Psoas muscle (tissue), 8 donors: ENCODE results near the gene WEE2. TPM values are rescaled to one million over a fixed set of nuclear protein-coding genes. Genes with fewer than 3 reads are reported as not detected.

ENCODE experiments used
- ATAC-seq, 4 donors: fragments of 200-7000 bp; cut with Tn5 transposase; one replicate each; pipeline ENCODE4 v1.9.1; 2020; ENCODE audit warnings: moderate library complexity in 3 of 4, mild to moderate bottlenecking in 2 of 4
- DNase-seq, 2 donors: peaks; one replicate each; pipeline ENCODE4 v3.0.0-alpha.2; 2020
- H3K27ac ChIP-seq: fragments of 200-600 bp; one replicate; pipeline ENCODE4 v1.8.0; 2022
- H3K27me3 ChIP-seq, 3 donors: fragments of 200-600 bp in 1 of 3; one replicate each; pipeline versions ENCODE4 v1.6.1 to v1.8.0; 2013 to 2022; ENCODE audit warnings: low read length in 2 of 3, mild to moderate bottlenecking in 2 of 3, moderate library complexity in 1 of 3; ENCODE audit not compliant: insufficient read depth in 3 of 3
- H3K36me3 ChIP-seq, 2 donors: fragments of 200-600 bp in 1 of 2; one replicate each; pipeline versions ENCODE4 v1.6.1 to v1.8.0; 2013 to 2022; ENCODE audit warnings: low read depth in 1 of 2, mild to moderate bottlenecking in 1 of 2, moderate library complexity in 1 of 2; ENCODE audit not compliant: insufficient read depth in 1 of 2
- H3K4me1 ChIP-seq: fragments of 200-600 bp; one replicate; pipeline ENCODE4 v1.8.0; 2022
- H3K4me3 ChIP-seq: fragments of 200-600 bp; one replicate; pipeline ENCODE4 v1.8.0; 2022; ENCODE audit warnings: mild to moderate bottlenecking
- H3K9me3 ChIP-seq: fragments of 200-600 bp; one replicate; pipeline ENCODE4 v1.8.0; 2022
- WGBS, 3 donors: extraction: QIAGEN DNeasy Blood & Tissue Kit; methylation state at CpG; one replicate each; pipeline versions ENCODE4 v1.1.6 to v1.1.7; 2013; 5-methylcytosine and 5-hydroxymethylcytosine counted together
- intact Hi-C, 2 donors: fragments of 100-400 bp; cut with DNase I; formaldehyde crosslinking; loops; one replicate each; pipeline versions ENCODE4 v1.11.0 to v1.14.2; 2022
- polyA plus RNA-seq, 3 donors: library from polyadenylated mRNA; stranded (reverse); fragments of 200-250 nt; gene quantifications; one replicate each; pipeline ENCODE4 v1.2.3, GENCODE V29; 2013
- total RNA-seq, 4 donors: library from RNA; stranded (reverse); fragmentation: NEBNext Ultra II Directional in 2 of 4; extraction: Animal tissue kit (Norgen Biotek cat#: 25700) in 2 of 4; gene quantifications; one replicate each; pipeline versions ENCODE4 v1.2.1 to v1.2.4, GENCODE V29; 2021 to 2023
- TF ChIP-seq, protein P1 (sequence below): fragments of 200-600 bp; IDR thresholded peaks from one replicate; pipeline ENCODE4 v1.8.0; 2022; ENCODE audit warnings: antibody characterized with exemption
- donor health status: healthy with polysubstance abuse.
- donor health status: DM: no; HTN: no; CAD: no; lungs with moderate emphysema.
- donor health status: Bipolar disorder and iron deficiency.
- donor health status: healthy.
- donor health status: DM: yes; HTN: yes; CAD: no.
- donor health status: DM: no; HTN: no; CAD: no.
- donor health status: DM: no; HTN: no; CAD: no.
- donor health status: DM: yes; HTN: yes; CAD: no.

Gene WEE2
- total and polyA plus RNA-seq, 7 donors, result not detected

DNA sequence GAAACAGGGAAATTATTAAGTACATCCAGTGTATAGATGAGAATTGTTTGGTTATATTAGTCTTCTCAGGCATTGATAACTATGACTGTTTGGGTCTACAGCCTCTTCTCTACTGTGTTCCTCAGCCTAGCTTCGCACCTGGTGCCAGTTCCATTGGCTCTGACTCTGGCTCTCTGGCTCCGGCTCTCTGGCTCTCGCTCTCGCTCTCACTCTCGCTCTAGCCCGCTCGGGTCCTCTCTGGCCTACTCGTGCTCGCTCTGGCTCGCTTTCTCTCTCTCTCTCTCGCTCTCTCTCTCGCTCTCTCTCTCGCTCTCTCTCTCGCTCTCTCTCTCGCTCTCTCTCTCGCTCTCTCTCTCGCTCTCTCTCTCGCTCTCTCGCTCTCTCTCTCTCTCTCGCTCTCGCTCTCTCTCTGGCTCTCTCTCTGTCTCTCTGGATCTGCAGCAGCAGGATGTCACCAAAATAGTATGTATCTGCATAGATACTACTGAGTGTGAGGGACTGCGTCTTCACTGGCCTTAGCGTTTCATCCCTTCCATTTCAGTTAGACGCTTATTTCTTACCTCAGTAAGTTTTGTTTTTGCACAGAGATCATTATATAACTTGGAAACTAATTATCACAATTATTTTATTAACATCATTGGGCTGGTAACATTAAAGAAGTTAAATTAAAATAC is 23.5 kb downstream of the WEE2 start:
- peak in 3 of 4 donors; percentile 48 to 65 (median 54) for ATAC-seq
- WGBS, 3 donors, result 70 to 76% (median 76%) methylated on average over 19 to 24 of the region's 24 CpGs
- DNase-seq, result no peak
- no peaks in the 10 kb centered on the region for H3K27me3 ChIP-seq
- H3K4me1 ChIP-seq, result no peaks in the 10 kb centered on the region
- intact Hi-C loops, result no loop called here
- no peaks in the 10 kb centered on the region for H3K9me3 ChIP-seq
- TF ChIP-seq, protein P1, sequence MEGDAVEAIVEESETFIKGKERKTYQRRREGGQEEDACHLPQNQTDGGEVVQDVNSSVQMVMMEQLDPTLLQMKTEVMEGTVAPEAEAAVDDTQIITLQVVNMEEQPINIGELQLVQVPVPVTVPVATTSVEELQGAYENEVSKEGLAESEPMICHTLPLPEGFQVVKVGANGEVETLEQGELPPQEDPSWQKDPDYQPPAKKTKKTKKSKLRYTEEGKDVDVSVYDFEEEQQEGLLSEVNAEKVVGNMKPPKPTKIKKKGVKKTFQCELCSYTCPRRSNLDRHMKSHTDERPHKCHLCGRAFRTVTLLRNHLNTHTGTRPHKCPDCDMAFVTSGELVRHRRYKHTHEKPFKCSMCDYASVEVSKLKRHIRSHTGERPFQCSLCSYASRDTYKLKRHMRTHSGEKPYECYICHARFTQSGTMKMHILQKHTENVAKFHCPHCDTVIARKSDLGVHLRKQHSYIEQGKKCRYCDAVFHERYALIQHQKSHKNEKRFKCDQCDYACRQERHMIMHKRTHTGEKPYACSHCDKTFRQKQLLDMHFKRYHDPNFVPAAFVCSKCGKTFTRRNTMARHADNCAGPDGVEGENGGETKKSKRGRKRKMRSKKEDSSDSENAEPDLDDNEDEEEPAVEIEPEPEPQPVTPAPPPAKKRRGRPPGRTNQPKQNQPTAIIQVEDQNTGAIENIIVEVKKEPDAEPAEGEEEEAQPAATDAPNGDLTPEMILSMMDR, result no peak
- no peaks in the 10 kb centered on the region for H3K36me3 ChIP-seq
- H3K4me3 ChIP-seq, result no peak overlapping the region
- no peak overlapping the region for H3K27ac ChIP-seq

DNA sequence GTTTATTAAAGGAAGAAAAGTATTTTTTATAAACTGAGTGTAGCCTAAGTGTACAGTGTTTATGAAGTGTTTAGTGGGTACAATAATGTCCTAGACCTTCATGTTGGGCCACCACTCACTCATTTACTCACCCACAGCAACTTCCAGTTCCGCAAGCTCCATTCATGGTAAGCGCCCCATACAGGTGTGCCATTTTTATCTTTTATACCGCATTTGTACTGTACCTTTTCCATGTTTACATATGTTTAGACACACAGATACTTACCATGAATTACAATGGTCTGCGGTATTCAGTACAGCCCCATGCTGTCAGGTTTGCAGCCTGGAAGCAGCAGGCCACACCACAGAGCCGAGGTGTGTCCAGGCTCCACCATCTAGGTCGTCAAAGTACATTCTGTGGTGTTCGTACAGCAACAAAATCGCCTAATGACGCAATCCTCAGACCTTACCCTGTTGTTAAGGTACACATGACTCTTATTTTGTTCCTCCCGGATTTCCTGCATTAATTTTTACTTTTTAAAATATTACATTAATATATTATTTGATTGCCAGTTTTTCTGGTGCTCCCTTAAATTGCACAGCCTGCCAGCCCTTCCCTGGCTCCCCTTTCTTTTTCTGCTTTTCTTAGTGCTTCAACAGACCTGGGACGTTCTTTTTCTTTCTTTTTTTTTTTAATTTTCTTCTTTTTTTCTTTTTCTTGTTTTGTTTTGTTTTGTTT is 29.1 kb downstream of the WEE2 start:
- no peak for ATAC-seq

DNA sequence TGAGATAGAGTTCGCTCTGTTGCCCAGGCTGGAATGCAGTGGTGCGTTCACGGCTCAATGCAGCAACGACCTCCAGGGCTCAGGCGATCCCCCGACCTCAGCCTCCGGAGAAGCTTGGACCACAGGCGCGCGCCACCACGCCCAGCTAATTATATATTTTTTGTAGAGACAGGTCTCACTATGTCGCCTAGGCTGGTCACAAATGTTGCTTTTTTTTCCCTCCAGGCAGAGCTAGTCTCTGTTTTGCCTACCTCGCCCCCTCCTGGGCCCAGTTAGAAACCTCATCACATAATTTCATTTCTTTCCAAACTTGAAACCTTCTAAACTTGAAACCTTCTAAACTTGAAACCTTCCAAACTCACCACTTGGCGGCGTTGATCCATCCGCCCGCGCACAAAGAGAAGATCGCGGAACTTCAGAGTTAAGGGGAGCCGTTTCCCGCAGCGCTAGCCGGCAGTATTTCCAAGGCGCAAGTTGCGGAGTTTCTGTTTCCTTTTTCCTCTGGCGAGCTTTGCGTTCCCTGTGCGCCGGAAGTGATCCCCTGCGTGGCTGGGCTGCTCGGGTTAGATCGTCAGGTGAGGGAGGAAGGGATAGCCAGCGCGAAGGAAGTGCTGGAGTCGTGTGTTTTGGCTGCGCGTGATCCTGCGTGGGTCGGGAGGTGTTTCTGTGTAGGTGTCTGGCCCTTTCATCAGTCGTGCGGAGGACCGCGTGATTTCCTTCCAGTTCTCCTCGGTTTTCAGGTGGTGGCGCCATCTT is 29.9 kb downstream of the WEE2 start, which contains the start of gene SSBP1:
Gene SSBP1 (plus strand): TSS at position 523 of the 756 bp plus-strand sequence. CDS start 809 bp downstream, outside the sequence.
- WGBS, 3 donors, result 1 to 2% (median 2%) methylated on average over 46 of the region's 46 CpGs
- peak within 1 kb of the TSS; percentile 82 for H3K27ac ChIP-seq
- ATAC-seq (peak; percentile 94 to 99 (median 98)), DNase-seq (peak; percentile 88 to 93)
- no peaks in the 10 kb centered on the region for H3K27me3 ChIP-seq
- TF ChIP-seq, protein P1, result peak; percentile 58
- H3K4me1 ChIP-seq, result peaks cover 17% of the 10 kb centered on the region
- peaks cover 4 to 41% of the 10 kb centered on the region in 2 donors for H3K36me3 ChIP-seq
- peak within 1 kb of the TSS; percentile 82 for H3K4me3 ChIP-seq
- no peaks in the 10 kb centered on the region for H3K9me3 ChIP-seq
- intact Hi-C loops, result no loop called here

More for the DNA sequence above, 29.1 kb downstream of the WEE2 start:
- DNase-seq, result no peak
- H3K27ac ChIP-seq, result peak overlapping the region; percentile 82
- peak overlapping the region; percentile 82 for H3K4me3 ChIP-seq
- intact Hi-C loops, result no loop called here
- no peaks in the 10 kb centered on the region for H3K9me3 ChIP-seq
- TF ChIP-seq, protein P1, result no peak
- peaks cover 17% of the 10 kb centered on the region for H3K4me1 ChIP-seq
- 68 to 78% (median 72%) methylated on average over 11 of the region's 11 CpGs for WGBS, 3 donors
- peaks cover 3 to 34% of the 10 kb centered on the region in 2 donors for H3K36me3 ChIP-seq
- no peaks in the 10 kb centered on the region for H3K27me3 ChIP-seq

DNA sequence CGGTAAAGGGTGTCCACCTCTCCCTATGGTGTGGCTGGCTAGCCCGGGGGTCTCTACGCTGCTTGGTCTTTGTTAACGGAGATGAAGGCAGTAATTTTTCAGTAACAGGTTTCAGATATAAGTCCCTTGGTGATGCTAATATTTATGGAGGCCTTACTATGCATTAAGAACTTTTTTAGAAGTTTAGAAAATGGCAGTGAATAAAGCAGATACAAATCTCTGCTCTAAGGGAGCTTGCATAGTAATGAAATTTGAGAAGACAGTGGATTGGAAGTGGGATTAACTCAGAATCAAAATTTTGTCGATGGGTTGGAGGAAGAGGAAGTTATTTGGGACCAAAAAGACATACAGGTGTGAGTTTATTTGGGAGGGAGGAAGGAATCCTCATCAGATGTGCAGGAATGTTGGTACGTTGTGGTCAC is 30.4 kb downstream of the WEE2 start:
- DNase-seq (no peak), ATAC-seq (no peak)
- no peaks in the 10 kb centered on the region for H3K27me3 ChIP-seq
- no peaks in the 10 kb centered on the region for H3K9me3 ChIP-seq
- H3K27ac ChIP-seq, result peak overlapping the region; percentile 82
- H3K36me3 ChIP-seq, result peaks cover 9 to 47% of the 10 kb centered on the region in 2 donors
- H3K4me3 ChIP-seq, result peak overlapping the region; percentile 82
- H3K4me1 ChIP-seq, result peaks cover 17% of the 10 kb centered on the region
- intact Hi-C loops, result no loop called here
- 1 to 2% (median 2%) methylated on average over 6 of the region's 6 CpGs for WGBS, 3 donors
- TF ChIP-seq, protein P1, result no peak
